HG03196 (cell line): Measurements from ENCODE around the gene LRP1B.

Experiments used
- ATAC-seq: cut with Tn5 transposase; IDR thresholded peaks from one replicate; pipeline ENCODE4 v1.9.1; 2021; ENCODE audit not compliant: unreplicated experiment

Gene LRP1B

DNA sequence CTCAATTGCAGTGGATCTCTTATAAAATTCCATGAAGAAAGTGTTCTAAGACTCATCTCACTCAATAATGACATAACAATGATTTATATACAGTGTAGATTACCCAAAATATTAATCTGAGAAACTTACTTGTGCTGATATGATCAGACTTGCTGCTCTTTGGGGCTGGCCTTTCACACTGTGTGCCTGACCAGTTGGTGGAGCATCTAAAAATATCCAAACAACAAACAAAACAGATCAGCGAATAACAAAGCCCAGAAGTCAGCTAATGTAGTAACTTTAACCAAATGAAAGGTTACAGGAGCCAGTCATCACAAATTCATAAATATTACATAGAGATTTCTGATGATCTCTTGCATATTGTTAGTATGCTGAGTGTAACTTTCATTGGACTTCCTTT lies 1883.9 kb downstream of the LRP1B start:
- ATAC-seq: no peak

GRCh38 chr2:140246058-140246457 lies 1884.8 kb downstream of the LRP1B start:
- no peak for ATAC-seq

GRCh38 chr2:140242889-140243288 lies 1887.9 kb downstream of the LRP1B start:
- no peak for ATAC-seq

DNA sequence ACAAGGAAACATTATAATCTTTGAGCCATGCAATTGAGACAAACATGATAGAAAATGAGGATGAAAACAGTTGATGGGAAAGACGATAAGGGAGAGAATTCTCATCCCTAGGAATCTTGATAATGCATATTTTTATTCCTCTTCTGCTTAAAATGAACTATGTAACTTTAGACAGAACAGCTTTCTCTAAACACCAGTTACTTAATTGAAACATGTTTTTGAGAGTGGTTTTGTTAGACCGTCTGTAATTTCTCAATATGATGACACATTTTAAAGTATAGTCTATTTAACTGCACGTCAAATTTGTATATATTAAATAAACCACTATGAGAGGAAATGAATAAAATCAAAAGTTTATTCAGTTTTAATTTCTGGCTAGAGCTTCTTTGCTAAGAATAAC lies 1896.7 kb downstream of the LRP1B start:
- ATAC-seq: no peak

- ATAC-seq: no peak
Observed at GRCh38 chr2:140210963-140211362, 1919.9 kb downstream of the LRP1B start.

DNA sequence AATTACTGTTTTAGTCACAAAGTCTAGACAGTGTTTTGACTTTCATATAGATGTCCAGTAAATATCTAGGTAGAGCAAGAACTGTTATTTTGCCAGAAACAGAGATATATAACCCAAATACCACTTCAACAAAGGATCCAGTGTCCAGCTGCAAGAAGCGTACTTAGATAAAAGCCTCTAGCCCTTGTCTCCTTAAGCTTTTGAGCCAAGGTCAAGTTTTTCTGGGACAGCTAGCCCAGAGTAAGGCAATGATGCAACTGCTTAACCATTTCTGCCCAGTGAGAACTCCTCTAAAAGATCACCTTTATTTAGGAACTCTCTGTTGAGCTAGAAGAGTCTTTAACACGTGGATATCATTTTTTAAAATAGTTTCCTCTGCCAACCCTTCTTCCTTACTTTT lies 1925.7 kb downstream of the LRP1B start:
- ATAC-seq: no peak

DNA sequence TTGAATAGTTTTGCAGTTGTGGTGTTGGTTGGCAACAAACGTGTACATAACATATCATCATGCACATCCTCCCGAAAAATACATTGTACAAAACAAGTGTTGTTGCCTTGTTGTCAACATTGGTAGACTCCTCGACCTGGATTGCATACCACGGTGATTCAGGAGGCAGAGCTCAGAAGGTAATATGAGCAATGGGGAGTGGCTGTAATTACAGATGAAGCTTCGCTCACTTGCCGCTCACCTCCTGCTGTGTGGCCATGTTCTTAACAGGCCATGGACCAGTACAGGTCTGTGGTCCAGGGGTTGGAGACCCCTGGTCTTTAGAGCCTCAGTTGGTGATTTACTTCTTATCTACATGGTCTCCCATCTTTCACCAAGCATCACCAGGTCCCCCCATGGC lies 1927.5 kb downstream of the LRP1B start:
- ATAC-seq: no peak

- ATAC-seq: no peak
Observed at GRCh38 chr2:140201572-140201971, 1929.2 kb downstream of the LRP1B start.

GRCh38 chr2:140200764-140201163 lies 1930.1 kb downstream of the LRP1B start:
- ATAC-seq: no peak

DNA sequence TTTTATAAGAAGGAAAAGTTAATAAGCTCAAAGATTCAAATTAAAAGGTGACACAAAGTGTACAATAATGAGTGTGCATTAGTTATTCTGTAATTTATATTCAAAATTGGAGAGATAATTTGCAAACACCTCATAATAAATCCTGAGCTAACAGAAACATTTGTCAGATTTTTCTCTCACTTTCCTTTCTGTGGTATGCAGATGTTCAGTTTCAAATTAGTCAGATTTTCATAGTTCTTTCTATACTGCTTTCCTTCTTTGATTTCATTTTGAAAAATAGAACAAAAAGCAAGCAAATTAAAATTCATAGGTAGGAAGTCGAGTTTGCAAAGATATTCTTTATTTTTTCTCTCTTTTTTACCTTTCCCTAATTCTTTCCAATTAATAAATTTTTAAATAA lies 1930.5 kb downstream of the LRP1B start:
- ATAC-seq: no peak

DNA sequence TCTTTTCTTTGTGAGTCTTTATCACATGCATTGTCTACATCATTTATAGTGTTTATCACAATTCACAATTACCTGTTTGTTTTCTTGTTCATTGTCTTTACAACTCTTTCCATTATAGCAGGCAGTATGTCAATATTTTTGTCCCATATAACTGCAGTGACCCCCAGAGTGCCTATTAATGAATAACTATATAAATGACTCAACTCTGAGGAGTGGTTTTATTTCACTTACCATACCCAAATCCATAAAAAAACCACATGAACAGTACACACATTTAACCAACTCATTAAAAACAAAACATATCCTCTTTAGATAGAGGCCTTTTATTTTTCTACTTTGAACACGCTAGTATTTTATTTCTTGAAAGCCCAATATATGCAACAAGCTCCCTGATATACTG lies 1931.5 kb downstream of the LRP1B start:
- no peak for ATAC-seq

- ATAC-seq: no peak
Observed at GRCh38 chr2:140187086-140187485, 1943.7 kb downstream of the LRP1B start.

- ATAC-seq: no peak
Observed at GRCh38 chr2:140186313-140186712, 1944.5 kb downstream of the LRP1B start.

- no peak for ATAC-seq
Observed at GRCh38 chr2:140185076-140185475, 1945.7 kb downstream of the LRP1B start.

DNA sequence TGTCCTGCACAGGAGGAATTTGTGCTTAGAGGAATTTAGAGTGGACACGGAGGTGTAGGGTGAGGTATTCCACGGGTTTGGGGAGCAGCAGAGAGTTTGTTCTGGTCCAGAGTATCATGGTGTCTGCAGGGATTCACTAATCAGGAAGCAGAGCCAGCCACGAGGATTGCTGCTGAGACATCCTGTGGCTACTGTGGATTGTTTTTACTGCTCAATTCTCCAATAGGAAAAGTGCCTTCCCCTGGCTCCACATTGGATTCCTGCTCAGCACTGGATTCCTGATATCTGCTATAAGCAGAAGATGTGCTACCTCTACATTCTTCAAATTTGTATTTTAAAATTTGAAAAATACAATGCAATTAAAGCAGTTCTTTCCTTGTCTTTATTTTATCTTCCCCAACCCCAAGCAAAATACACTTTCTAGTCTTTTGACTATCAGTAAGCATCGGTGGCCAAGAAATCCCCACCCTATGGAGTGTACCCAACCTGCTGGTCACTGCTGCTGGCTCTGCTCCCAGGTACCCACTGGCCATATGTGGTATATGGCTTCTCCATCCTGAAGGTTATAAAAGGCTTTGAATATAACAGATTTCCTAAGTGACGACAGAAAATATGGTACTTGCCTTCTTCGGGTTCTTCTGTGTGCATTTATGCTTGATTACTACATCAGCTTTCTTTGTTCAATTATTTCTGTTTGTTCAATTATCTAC lies 1947.6 kb downstream of the LRP1B start:
- no peak for ATAC-seq
